ENCODE data around the gene COL1A2. TPM values are rescaled to one million over a fixed set of nuclear protein-coding genes. Genes with fewer than 3 reads are reported as not detected.

Gene COL1A2
- total RNA-seq, 3 donors from 2014 or later, result 1.4 to 1.9 (median 1.6) TPM

DNA sequence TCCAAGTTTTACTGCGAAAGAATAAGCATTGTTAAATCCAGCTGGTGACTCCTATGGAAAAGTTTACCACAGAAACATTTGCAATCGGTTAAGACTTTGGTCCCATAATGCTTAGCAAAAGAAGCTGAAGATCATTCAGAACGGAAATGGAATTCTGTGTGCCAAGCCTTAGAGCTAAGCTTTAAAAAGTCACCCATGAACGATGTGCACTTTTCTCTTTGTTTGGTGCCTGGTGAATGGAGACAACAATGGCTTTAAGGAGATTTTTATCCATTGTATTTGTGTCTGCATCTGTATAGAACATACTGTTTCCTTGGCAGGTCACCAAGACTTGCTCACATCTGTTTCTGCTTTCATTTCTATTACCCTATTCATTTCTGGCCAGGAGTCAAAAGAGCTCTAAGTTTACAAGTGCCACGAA is 26.3 kb upstream of the COL1A2 start:
- no peak for DNase-seq
- ATAC-seq, result no peak
- Mint-ChIP-seq H3K36me3 (ENCODE audit: insufficient read depth) (no peaks in the 10 kb centered on the region), H3K27me3 (ENCODE audit: low read depth) (peaks cover 2% of the 10 kb centered on the region), H3K4me3 (no peak overlapping the region), H3K9me3 (no peaks in the 10 kb centered on the region), H3K4me1 (ENCODE audit: low read depth) (no peaks in the 10 kb centered on the region)

DNA sequence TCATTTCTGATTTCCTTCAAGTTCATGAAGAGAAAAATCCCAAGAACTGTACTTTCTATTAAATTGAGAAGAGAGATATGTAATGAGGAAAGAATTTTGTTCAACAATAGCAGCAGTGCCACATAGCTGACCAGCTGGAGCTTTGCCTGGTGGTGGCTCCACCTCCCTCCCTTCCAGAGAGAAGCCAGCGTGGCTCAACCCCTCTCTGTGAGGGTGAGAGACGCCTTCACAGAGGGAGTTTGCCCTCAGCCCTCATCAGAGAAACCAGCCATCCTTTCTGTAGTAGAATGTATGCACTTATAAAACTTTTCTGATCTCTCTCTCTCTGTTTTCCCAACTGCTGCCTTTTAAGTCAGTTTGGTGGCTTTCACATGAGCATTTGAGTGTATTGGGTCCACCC is 20.5 kb upstream of the COL1A2 start:
- Mint-ChIP-seq H3K4me1 (ENCODE audit: low read depth) (no peaks in the 10 kb centered on the region), H3K4me3 (no peak overlapping the region), H3K36me3 (ENCODE audit: insufficient read depth) (no peaks in the 10 kb centered on the region), H3K9me3 (no peaks in the 10 kb centered on the region), H3K27me3 (ENCODE audit: low read depth) (no peaks in the 10 kb centered on the region)
- no peak for ATAC-seq
- DNase-seq, result no peak

DNA sequence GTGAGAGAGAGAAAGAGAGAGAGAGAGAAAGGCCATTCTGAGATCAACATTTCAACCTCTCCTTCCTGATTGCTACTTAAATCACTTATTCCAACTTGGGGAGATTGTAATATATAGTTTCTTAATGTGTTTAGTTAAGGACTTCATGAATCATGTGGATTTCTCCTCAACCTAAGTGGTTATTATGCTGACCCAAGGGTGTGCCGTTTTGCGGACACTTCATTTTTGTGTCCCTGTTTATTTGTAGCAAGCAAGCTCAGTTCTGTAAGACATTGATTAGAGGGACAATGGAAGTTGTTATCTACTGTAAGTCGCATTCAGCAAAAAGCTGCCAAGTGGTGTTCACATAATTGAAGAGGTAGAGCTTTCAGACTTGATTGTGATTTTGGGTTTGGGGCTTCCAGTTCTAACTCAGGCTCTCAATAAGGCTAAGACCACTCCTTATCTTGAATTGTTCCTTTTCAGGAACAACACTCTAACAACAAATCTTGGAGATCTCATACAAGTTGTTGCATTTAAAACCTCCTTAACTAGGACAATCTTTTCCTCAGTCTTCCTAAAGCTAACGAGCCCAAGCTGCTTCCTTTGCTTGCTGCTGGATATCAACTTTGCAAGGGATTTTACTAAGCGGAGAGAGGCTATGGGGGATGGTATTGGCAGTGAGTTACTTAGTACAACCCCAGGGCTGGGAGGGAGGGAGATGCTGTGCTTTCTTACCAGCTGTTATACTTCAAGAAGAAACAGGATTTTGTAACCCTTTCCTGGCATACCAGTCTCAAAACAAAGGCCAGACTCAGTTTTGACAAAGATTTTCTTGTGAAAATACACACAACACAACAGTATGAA is 19.8 kb upstream of the COL1A2 start:
- ATAC-seq (no peak), DNase-seq (no peak)
- H3K4me1 Mint-ChIP-seq (ENCODE audit: low read depth), result no peaks in the 10 kb centered on the region
- no peaks in the 10 kb centered on the region for H3K27me3 Mint-ChIP-seq (ENCODE audit: low read depth)
- no peak overlapping the region for H3K4me3 Mint-ChIP-seq
- no peaks in the 10 kb centered on the region for H3K9me3 Mint-ChIP-seq
- H3K36me3 Mint-ChIP-seq (ENCODE audit: insufficient read depth), result no peaks in the 10 kb centered on the region

DNA sequence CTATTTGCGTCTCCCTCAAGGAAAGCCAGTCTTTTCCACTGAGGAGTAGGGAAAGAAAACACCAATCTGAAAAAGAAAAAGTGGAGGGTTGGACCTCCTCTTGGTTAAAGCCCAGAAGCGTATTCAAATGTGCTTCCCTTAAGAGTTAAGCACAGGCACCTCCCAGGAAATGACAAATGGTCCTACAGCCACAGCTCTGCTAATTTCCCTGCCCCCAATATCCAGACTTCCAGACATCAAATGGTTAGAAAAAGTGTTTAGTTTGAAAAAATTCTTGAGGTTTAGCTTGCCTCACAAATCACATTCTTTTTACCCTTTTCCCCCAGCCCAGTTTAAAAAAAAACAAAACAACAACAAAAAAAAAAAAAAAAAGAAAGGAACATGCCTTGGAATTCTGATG is 19.0 kb upstream of the COL1A2 start:
- no peaks in the 10 kb centered on the region for H3K36me3 Mint-ChIP-seq (ENCODE audit: insufficient read depth)
- H3K9me3 Mint-ChIP-seq, result no peaks in the 10 kb centered on the region
- no peak overlapping the region for H3K4me3 Mint-ChIP-seq
- no peaks in the 10 kb centered on the region for H3K4me1 Mint-ChIP-seq (ENCODE audit: low read depth)
- H3K27me3 Mint-ChIP-seq (ENCODE audit: low read depth), result no peaks in the 10 kb centered on the region
- no peak for ATAC-seq
- DNase-seq, result no peak

DNA sequence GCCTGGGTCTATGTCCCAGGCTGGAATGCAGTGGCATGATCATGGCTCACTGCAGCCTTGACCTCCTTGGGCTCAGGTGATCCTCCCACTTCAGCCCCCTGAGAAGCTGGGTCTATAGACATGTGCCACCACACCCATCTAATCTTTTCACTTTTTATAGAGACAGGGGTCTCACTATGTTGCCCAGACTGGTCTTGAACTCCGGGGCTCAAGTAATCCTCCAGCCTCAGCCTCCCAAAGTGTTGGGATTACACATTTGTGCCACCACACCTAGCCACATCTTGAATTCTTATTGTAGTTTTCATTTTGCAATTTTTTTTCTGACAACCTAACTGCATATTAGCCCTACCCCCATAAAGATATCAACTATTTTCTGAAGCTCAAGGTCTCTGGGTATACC is 18.4 kb upstream of the COL1A2 start:
- Mint-ChIP-seq H3K27me3 (ENCODE audit: low read depth) (no peaks in the 10 kb centered on the region), H3K36me3 (ENCODE audit: insufficient read depth) (no peaks in the 10 kb centered on the region), H3K4me1 (ENCODE audit: low read depth) (no peaks in the 10 kb centered on the region), H3K9me3 (no peaks in the 10 kb centered on the region), H3K4me3 (no peak overlapping the region)
- no peak for ATAC-seq
- DNase-seq, result no peak

DNA sequence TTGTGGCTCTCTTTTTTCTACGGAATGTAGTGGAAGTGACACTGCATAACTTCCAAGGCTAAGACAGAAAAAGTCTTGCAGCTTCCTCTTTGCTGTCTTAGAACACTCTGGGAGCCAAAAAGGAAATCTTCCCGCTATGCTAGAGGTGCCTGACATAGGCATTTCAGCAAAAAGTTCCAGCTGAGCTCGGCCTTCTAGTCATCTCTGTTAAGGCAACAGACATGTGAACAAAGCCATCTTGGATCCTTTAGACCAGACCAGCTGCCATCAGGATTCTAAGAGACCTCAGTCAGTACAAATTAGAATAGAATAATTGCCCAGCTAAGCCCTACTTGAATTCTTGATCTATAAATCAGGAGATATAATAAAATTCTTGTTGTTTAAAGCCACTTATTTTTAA is 16.3 kb upstream of the COL1A2 start:
- no peak for DNase-seq
- no peak for ATAC-seq
- H3K9me3 Mint-ChIP-seq, result no peaks in the 10 kb centered on the region
- no peaks in the 10 kb centered on the region for H3K36me3 Mint-ChIP-seq (ENCODE audit: insufficient read depth)
- H3K4me1 Mint-ChIP-seq (ENCODE audit: low read depth), result no peaks in the 10 kb centered on the region
- H3K4me3 Mint-ChIP-seq, result no peak overlapping the region
- H3K27me3 Mint-ChIP-seq (ENCODE audit: low read depth), result no peaks in the 10 kb centered on the region

DNA sequence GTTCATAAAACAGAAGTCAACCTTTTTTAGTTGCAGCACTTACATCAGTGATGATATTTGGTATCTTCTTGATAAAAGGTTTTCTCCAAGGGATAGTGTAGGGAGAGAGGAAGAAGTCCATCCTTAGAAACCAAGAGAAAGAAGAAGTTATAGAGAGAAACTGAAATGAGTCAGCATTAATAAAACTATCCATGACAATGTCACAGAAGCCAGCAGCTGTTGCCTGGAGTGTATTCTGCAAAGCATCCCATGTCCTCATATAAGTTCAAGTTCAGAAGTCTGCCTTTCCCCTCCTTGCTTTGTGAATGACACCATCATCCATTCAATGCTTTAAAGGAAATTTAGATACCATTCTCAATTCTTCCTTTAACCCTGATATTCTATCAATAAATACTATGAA is 14.4 kb upstream of the COL1A2 start:
- H3K4me1 Mint-ChIP-seq (ENCODE audit: low read depth), result no peaks in the 10 kb centered on the region
- ATAC-seq (no peak), DNase-seq (no peak)
- no peaks in the 10 kb centered on the region for H3K36me3 Mint-ChIP-seq (ENCODE audit: insufficient read depth)
- no peak overlapping the region for H3K4me3 Mint-ChIP-seq
- H3K27me3 Mint-ChIP-seq (ENCODE audit: low read depth), result no peaks in the 10 kb centered on the region
- no peaks in the 10 kb centered on the region for H3K9me3 Mint-ChIP-seq

DNA sequence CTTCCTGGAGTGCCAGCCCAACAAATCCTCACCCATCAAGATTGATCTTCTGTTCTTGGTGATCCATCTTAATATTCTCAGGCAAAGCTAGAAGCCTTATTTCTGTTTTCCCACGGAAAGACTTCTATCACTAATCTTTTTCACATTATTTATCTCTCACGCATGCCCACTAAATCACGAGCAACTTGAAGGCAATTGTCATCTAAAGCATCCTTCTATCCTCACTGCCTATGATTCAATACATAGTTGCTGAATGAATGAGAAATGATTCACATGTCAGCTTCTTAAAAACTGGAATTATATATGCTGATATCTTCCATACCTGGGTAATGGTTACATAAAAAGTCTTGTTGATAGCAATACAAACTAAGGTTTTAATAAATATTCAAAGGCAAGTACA is 12.6 kb upstream of the COL1A2 start:
- no peak overlapping the region for H3K4me3 Mint-ChIP-seq
- DNase-seq (no peak), ATAC-seq (no peak)
- no peaks in the 10 kb centered on the region for H3K27me3 Mint-ChIP-seq (ENCODE audit: low read depth)
- no peaks in the 10 kb centered on the region for H3K36me3 Mint-ChIP-seq (ENCODE audit: insufficient read depth)
- no peaks in the 10 kb centered on the region for H3K9me3 Mint-ChIP-seq
- no peaks in the 10 kb centered on the region for H3K4me1 Mint-ChIP-seq (ENCODE audit: low read depth)

DNA sequence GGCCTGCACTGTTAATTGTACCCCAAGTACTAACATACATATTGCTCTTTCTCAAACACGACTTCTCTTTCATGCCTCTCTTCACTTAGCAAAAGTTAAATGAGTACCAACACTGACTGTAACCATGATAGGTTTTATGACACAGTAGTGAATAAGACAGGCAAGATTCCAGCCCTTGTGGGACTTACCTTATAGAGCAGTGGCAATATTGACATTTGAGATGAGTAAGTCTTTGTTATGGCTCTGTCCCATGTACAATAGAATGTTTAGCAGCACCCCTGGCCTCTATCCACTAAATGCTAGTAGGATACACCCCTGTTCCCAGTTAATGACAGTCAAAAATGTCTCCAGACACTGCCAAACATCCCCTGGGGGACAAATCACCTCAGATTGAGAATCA is 11.9 kb upstream of the COL1A2 start:
- ATAC-seq (no peak), DNase-seq (no peak)
- Mint-ChIP-seq H3K27me3 (ENCODE audit: low read depth) (no peaks in the 10 kb centered on the region), H3K4me3 (no peak overlapping the region), H3K9me3 (no peaks in the 10 kb centered on the region), H3K36me3 (ENCODE audit: insufficient read depth) (no peaks in the 10 kb centered on the region), H3K4me1 (ENCODE audit: low read depth) (no peaks in the 10 kb centered on the region)

DNA sequence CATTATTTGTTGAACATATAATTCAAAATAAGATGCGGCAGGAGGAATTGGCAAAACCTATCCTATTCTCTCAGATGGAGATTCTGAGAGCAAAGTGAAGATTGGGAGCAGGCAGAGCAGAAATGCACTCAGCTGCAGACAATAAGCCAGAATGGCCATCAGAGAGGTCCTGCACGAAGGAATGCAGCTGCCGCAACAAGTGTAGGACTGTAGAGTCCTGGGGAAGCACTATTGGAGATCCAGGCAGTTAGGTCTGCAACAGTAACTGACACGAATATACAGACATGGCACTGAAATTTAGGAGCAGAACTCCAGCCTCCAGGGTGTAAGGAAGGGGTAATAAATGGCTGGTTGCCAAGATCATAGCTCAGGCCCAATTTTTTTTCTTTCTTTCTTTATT is 10.4 kb upstream of the COL1A2 start:
- peaks cover 1% of the 10 kb centered on the region for H3K27me3 Mint-ChIP-seq (ENCODE audit: low read depth)
- H3K4me3 Mint-ChIP-seq, result no peak overlapping the region
- DNase-seq, result no peak
- H3K36me3 Mint-ChIP-seq (ENCODE audit: insufficient read depth), result no peaks in the 10 kb centered on the region
- no peaks in the 10 kb centered on the region for H3K9me3 Mint-ChIP-seq
- ATAC-seq, result no peak
- H3K4me1 Mint-ChIP-seq (ENCODE audit: low read depth), result no peaks in the 10 kb centered on the region

DNA sequence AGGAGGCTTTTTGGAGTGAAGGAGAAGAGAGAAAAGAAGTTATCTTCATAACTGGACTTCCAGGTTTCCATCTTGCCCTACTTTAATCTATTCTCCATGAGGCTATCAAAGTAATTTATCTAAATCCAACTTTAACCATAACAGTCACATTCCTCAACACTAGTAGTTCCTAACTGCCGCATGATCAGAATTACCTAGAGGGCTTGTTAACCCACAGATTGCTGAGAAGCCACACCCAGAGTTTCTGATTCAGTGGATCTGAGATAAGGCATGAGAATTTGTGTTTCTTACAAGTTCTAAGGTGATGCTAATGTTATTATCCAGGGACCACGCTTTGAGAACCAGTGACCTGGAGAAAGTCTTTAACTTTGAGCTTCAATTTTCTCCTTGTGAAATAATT is 8.3 kb upstream of the COL1A2 start:
- DNase-seq (no peak), ATAC-seq (no peak)
- H3K4me1 Mint-ChIP-seq (ENCODE audit: low read depth), result no peaks in the 10 kb centered on the region
- H3K9me3 Mint-ChIP-seq, result no peaks in the 10 kb centered on the region
- no peaks in the 10 kb centered on the region for H3K36me3 Mint-ChIP-seq (ENCODE audit: insufficient read depth)
- H3K4me3 Mint-ChIP-seq, result no peak overlapping the region
- H3K27me3 Mint-ChIP-seq (ENCODE audit: low read depth), result peaks cover 8% of the 10 kb centered on the region

DNA sequence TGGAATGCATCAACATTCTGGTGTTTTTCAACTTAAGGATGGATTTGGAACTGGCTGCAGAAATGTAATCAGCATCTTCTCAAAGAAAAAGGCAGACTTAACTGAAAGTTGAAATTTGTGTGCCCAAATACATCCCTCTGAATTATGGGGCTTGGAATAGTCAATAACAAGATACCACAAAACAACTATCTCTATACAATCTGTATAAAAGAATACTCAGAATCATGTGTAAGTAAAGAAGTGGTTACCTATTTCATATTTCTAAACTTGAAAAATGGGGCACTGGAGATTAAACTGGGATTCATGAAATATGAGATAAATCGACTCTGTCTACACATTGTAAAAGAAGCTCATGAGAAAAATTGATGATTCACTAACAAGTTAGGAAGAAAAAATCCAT is 6.2 kb upstream of the COL1A2 start:
- ATAC-seq, result no peak
- no peak overlapping the region for H3K4me3 Mint-ChIP-seq
- H3K36me3 Mint-ChIP-seq (ENCODE audit: insufficient read depth), result no peaks in the 10 kb centered on the region

DNA sequence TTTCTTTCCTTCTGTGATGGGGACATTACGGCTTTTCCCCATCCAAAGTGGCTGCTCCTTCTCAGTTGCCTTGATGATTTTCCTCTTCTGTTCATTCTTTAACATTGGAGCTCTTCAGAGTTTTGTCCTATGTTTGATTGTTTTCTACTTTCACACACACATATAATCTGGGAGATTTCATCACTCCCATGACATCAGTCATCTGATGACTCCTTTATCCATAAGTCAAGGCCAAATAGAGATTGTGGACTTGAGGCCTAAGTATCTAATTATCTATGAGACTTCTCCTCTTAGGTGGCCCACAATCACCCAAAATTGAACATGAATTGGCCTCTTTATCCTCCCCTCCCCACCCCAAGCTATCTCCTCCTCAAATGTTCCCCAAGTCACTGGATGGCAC is 5.3 kb upstream of the COL1A2 start:
- no peaks in the 10 kb centered on the region for H3K36me3 Mint-ChIP-seq (ENCODE audit: insufficient read depth)
- DNase-seq, result no peak
- ATAC-seq, result no peak
- peaks cover 21% of the 10 kb centered on the region for H3K27me3 Mint-ChIP-seq (ENCODE audit: low read depth)
- no peaks in the 10 kb centered on the region for H3K4me1 Mint-ChIP-seq (ENCODE audit: low read depth)
- H3K9me3 Mint-ChIP-seq, result no peaks in the 10 kb centered on the region
- no peak overlapping the region for H3K4me3 Mint-ChIP-seq

More for the DNA sequence above, 6.2 kb upstream of the COL1A2 start:
- H3K27me3 Mint-ChIP-seq (ENCODE audit: low read depth), result peaks cover 16% of the 10 kb centered on the region
- no peaks in the 10 kb centered on the region for H3K9me3 Mint-ChIP-seq
- H3K4me1 Mint-ChIP-seq (ENCODE audit: low read depth), result no peaks in the 10 kb centered on the region
- no peak for DNase-seq

DNA sequence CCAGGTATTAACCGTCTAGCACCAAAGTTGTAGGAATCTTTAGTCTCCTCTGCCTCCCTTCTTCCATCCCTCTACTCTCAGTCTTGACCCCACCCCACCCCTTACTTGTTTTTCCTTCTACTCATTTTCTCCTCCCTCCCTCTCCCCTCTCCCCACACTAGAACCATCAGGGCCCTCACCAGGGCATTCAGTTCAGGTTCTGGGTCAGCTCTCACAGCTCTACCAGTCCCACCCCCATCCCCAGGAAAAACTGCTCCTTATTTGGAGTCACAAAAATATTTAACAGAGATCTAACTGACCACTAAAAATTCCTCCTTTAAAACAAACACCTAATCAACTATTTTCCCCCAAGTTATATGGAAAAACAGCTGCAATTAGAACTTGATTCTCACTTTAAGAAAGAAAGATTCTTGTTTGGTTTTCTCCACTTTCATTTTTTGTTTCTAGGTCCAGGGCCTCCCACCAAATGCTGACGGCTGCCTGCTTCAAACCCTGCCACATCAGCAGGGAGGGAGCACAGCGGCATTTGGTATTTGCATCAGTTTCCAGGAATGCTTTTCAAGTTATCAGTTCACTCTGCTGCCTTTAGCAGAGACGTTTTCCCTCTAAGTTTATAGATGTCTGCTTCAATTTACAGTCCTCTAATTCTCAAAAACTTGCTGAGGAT is 2.8 kb upstream of the COL1A2 start:
- ATAC-seq, result no peak
- H3K4me3 Mint-ChIP-seq, result no peak overlapping the region

DNA sequence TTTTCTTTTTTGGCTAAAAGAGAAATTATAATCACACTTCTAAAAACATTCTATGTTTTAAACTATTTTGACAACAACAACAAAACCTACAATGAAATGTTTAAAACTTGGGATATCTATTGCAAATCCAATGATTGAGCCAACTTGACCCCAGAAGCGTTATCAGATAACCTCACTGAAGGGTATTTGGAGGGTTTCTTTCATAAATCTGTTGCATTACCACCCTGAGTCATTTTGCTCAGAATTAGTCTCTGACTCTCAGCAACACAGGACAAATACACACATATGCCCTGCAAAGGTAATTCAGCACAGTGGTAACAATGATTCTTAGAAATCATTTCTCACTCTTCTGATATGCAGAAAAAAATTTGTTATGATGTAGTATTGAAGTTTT is 2.3 kb upstream of the COL1A2 start:
- DNase-seq, result no peak
- peaks cover 42% of the 10 kb centered on the region for H3K27me3 Mint-ChIP-seq (ENCODE audit: low read depth)
- H3K4me1 Mint-ChIP-seq (ENCODE audit: low read depth), result peaks cover 8% of the 10 kb centered on the region
- no peak overlapping the region for H3K4me3 Mint-ChIP-seq
- no peaks in the 10 kb centered on the region for H3K36me3 Mint-ChIP-seq (ENCODE audit: insufficient read depth)
- H3K9me3 Mint-ChIP-seq, result no peaks in the 10 kb centered on the region
- no peak for ATAC-seq

More for the DNA sequence above, 2.8 kb upstream of the COL1A2 start:
- Mint-ChIP-seq H3K9me3 (no peaks in the 10 kb centered on the region), H3K36me3 (ENCODE audit: insufficient read depth) (no peaks in the 10 kb centered on the region), H3K27me3 (ENCODE audit: low read depth) (peaks cover 42% of the 10 kb centered on the region), H3K4me1 (ENCODE audit: low read depth) (peaks cover 8% of the 10 kb centered on the region)
- no peak for DNase-seq

Data from activated T-cell treated with anti-CD3 and anti-CD28 coated beads, Interleukin-2, amount 50 U/mL, for 4 hours (primary cell).